Measurements from ENCODE around the gene NIT2. TPM values are rescaled to one million over a fixed set of nuclear protein-coding genes. Genes with fewer than 3 reads are reported as not detected.
"Not testable (repeated sequence)": the region's sequence is repeated elsewhere in the genome, so short reads cannot be mapped to it uniquely, and the experiment has no call there.

NIT2 gene
- total RNA-seq, 6 donors from 2014 or later = 18.4 to 37.6 (median 26.7) TPM

DNA sequence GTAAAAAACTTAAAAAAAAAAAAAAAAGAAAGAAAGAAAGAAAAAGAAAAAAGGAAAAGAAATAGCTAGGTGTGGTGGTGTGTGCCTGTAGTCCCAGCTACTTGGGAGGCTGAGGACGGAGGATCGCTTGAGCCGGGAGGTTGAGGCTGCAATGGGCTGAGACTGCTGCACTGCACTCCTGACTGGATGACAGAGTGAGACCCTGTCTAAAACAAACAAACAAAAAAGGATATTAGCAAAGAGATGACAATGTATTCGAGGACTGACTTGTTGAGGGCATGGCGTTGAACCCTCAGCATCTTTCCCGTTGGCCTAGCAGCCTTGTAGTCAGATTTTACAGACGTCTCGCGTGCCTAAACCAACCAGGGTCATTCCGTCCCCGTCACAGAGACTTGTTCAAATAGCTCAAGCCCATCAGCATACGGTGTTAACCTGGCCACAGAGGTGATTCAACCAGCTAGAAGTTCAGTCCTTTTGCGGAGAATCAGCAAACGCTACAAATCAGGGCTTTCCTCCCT is 528 bp upstream of the NIT2 start:
- peak overlapping the region; percentile 81 to 90 (median 84) for H3K27ac ChIP-seq
- DNase-seq (no peak), ATAC-seq (ENCODE audit: low FRiP score in 2 of 2) (peak in 1 of 2 donors; percentile 12)

DNA sequence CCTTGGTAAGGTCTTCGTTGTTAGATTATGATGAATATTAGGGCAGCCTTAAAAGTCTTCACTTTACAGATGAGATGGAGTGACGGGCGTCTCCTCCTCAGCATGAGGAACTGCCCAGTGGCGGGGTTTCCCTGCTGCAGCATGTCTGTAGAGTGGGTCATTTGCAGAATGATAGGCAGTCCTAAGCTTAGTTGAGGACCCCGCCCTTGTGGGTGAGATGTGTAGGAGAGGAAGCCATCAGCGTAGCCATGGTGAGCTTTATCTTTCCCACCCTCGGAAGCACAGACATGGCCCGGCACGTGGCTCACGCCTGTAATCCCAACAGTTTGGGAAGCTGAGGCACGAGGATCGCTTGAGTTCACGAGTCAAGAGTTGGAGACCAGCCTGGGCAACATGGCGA is 877 bp downstream of the NIT2 start:
- Histone ChIP-seq H3K9me3 (no peaks in the 10 kb centered on the region), H3K4me3 (peak overlapping the region in 3 of 4 donors; percentile 67 to 90 (median 76)), H3K27me3 (no peaks in the 10 kb centered on the region), H3K36me3 (peaks cover 0 to 15% (median 2%) of the 10 kb centered on the region in 4 donors), H3K4me1 (peaks cover 9 to 17% (median 14%) of the 10 kb centered on the region in 4 donors), H3K27ac (peak overlapping the region; percentile 81 to 90 (median 84))
- peak in 1 of 2 donors; percentile 43 for DNase-seq
- ATAC-seq (ENCODE audit: low FRiP score in 2 of 2) = peak; percentile 47 to 50
- WGBS, 2 donors = 69 to 78% methylated on average over 14 of the region's 14 CpGs
- TF ChIP-seq POLR2A (IDR thresholded peaks at IDR 0.05) (no peak), EP300 (IDR thresholded peaks at IDR 0.05) (no peak), POLR2AphosphoS5 (IDR thresholded peaks at IDR 0.05) (no peak)
- TF ChIP-seq, protein P1, sequence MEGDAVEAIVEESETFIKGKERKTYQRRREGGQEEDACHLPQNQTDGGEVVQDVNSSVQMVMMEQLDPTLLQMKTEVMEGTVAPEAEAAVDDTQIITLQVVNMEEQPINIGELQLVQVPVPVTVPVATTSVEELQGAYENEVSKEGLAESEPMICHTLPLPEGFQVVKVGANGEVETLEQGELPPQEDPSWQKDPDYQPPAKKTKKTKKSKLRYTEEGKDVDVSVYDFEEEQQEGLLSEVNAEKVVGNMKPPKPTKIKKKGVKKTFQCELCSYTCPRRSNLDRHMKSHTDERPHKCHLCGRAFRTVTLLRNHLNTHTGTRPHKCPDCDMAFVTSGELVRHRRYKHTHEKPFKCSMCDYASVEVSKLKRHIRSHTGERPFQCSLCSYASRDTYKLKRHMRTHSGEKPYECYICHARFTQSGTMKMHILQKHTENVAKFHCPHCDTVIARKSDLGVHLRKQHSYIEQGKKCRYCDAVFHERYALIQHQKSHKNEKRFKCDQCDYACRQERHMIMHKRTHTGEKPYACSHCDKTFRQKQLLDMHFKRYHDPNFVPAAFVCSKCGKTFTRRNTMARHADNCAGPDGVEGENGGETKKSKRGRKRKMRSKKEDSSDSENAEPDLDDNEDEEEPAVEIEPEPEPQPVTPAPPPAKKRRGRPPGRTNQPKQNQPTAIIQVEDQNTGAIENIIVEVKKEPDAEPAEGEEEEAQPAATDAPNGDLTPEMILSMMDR (IDR thresholded peaks at IDR 0.05) = no peak

More for the DNA sequence above, 528 bp upstream of the NIT2 start:
- H3K4me1 ChIP-seq = peaks cover 9 to 17% (median 14%) of the 10 kb centered on the region in 4 donors
- peak overlapping the region; percentile 33 to 90 (median 72) for H3K4me3 ChIP-seq
- H3K36me3 ChIP-seq = peaks cover 0 to under 1% (median 0%) of the 10 kb centered on the region in 4 donors
- WGBS, 2 donors = 42 to 48% methylated on average over 14 of the region's 14 CpGs
- no peak for TF ChIP-seq POLR2A (IDR thresholded peaks at IDR 0.05)
- TF ChIP-seq, protein P1 (IDR thresholded peaks at IDR 0.05) = no peak
- TF ChIP-seq POLR2AphosphoS5 (IDR thresholded peaks at IDR 0.05) = no peak
- TF ChIP-seq EP300 (IDR thresholded peaks at IDR 0.05) = no peak
- no peaks in the 10 kb centered on the region for H3K9me3 ChIP-seq
- no peaks in the 10 kb centered on the region for H3K27me3 ChIP-seq

DNA sequence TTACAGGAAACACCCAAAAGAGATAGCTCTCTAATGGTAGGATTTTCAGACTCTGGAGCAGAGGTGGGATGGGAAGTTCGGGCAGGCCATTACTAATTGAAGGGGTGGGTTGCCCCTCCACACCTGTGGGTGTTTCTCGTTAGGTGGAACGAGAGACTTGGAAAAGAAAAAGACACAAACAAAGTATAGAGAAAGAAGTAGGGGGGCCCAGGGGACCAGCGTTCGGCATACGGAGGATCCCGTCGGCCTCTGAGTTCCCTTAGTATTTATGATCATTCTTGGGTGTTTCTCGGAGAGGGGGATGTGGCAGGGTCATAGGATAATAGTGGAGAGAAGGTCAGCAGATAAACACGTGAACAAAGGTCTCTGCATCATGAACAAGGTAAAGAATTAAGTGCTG is 1.7 kb downstream of the NIT2 start:
- not testable (repeated sequence) for ATAC-seq (ENCODE audit: low FRiP score in 2 of 2); H3K4me3 ChIP-seq
- 96% methylated on average over 10 of the region's 10 CpGs for WGBS, 2 donors

DNA sequence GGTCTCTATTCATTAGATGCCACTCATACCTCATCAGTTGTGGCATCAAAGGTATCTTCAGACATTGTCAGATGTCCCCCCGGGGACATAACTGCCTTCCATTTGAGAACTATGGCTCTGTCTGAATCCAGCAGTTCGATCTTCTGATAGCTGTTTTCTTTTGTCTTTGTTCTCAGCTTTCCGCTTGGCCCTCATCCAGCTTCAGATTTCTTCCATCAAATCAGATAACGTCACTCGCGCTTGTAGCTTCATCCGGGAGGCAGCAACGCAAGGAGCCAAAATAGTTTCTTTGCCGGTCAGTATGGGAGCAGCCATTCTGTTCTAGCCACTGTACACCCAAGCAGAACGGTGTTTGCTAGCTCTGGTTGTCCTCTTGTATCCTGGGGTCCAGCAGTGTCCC is 4.4 kb downstream of the NIT2 start:
- Histone ChIP-seq H3K4me3 (no peak overlapping the region), H3K27ac (peak overlapping the region in 2 of 4 donors; percentile 8 to 36), H3K27me3 (no peaks in the 10 kb centered on the region), H3K36me3 (peaks cover 3 to 48% (median 14%) of the 10 kb centered on the region in 4 donors), H3K4me1 (peaks cover 9 to 17% (median 12%) of the 10 kb centered on the region in 4 donors), H3K9me3 (no peaks in the 10 kb centered on the region)
- ATAC-seq (ENCODE audit: low FRiP score in 2 of 2) (no peak), DNase-seq (no peak)
- WGBS, 2 donors = 67 to 73% methylated on average over 10 of the region's 10 CpGs
- TF ChIP-seq EP300 (IDR thresholded peaks at IDR 0.05) = no peak
- TF ChIP-seq, protein P1 (IDR thresholded peaks at IDR 0.05) = no peak
- no peak for TF ChIP-seq POLR2AphosphoS5 (IDR thresholded peaks at IDR 0.05)
- TF ChIP-seq POLR2A (IDR thresholded peaks at IDR 0.05) = no peak

More for the DNA sequence above, 1.7 kb downstream of the NIT2 start:
- Histone ChIP-seq H3K36me3 (peaks cover 3 to 23% (median 4%) of the 10 kb centered on the region in 4 donors), H3K4me1 (peaks cover 9 to 17% (median 14%) of the 10 kb centered on the region in 4 donors)
- not testable (repeated sequence) for H3K27me3 ChIP-seq, DNase-seq, H3K9me3 ChIP-seq, H3K27ac ChIP-seq

DNA sequence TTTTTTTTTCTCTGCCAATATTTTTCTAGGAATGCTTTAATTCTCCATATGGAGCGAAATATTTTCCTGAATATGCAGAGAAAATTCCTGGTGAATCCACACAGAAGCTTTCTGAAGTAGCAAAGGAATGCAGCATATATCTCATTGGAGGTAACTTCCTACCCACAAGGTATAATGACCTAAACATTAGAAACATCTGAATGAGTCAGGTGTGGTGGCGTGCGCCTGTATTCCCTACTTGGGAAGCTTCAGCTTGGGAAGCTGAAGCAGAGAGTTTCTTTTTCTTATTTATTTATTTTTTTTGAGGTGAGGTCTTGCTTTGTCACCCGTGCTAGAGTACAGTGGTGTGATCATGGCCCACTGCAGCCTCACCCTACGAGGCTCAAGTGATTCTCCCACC is 5.2 kb downstream of the NIT2 start:
- DNase-seq = no peak
- no peaks in the 10 kb centered on the region for H3K9me3 ChIP-seq
- H3K27ac ChIP-seq = no peak overlapping the region
- H3K4me1 ChIP-seq = peaks cover 6 to 13% (median 9%) of the 10 kb centered on the region in 4 donors
- ATAC-seq (ENCODE audit: low FRiP score in 2 of 2) = no peak
- no peak overlapping the region for H3K4me3 ChIP-seq
- TF ChIP-seq, protein P1 (IDR thresholded peaks at IDR 0.05) = no peak
- TF ChIP-seq POLR2A (IDR thresholded peaks at IDR 0.05) = no peak
- TF ChIP-seq EP300 (IDR thresholded peaks at IDR 0.05) = no peak
- no peak for TF ChIP-seq POLR2AphosphoS5 (IDR thresholded peaks at IDR 0.05)
- 93 to 99% methylated on average over 5 of the region's 5 CpGs for WGBS, 2 donors
- H3K36me3 ChIP-seq = peaks cover 3 to 57% (median 15%) of the 10 kb centered on the region in 4 donors
- H3K27me3 ChIP-seq = no peaks in the 10 kb centered on the region
